ENCODE results near the gene HS3ST5.

Gene HS3ST5

DNA sequence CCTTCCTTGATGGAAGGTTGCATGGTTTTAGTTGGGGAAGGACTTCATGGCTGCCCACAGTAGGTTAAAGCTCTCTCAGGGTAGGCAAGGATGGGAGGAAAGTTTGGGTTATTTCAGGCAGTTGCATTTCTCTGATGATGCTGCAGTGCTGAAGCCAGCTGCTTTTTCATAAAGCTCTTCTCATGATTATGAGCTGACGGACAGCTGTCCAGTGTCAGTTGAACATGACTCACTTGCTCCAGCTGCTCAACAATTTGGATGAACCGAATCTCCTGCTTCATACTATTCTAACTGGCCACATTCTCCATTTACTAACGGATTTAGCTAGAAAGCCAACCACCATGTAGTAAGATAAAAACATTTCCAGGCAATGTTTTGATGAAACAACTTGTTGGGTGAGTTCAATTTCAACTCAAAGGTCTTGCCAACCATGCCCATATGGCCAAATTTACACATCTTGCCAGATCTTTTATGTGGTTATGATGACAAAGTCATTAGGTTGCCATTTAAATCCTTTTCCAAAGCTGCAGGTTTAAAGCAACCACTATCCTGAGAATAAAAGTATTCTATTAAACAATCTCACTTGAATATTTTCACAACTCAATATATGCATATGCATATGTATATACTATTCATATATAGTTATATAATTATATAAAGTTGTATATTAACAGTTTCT, 125.9 kb downstream of the HS3ST5 start:
- DNase-seq (ENCODE audit: low read depth), result no peak
- H3K4me3 ChIP-seq (ENCODE audit: low read length), result no peak overlapping the region
- TF ChIP-seq, protein P1, sequence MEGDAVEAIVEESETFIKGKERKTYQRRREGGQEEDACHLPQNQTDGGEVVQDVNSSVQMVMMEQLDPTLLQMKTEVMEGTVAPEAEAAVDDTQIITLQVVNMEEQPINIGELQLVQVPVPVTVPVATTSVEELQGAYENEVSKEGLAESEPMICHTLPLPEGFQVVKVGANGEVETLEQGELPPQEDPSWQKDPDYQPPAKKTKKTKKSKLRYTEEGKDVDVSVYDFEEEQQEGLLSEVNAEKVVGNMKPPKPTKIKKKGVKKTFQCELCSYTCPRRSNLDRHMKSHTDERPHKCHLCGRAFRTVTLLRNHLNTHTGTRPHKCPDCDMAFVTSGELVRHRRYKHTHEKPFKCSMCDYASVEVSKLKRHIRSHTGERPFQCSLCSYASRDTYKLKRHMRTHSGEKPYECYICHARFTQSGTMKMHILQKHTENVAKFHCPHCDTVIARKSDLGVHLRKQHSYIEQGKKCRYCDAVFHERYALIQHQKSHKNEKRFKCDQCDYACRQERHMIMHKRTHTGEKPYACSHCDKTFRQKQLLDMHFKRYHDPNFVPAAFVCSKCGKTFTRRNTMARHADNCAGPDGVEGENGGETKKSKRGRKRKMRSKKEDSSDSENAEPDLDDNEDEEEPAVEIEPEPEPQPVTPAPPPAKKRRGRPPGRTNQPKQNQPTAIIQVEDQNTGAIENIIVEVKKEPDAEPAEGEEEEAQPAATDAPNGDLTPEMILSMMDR (IDR thresholded peaks at IDR 0.05; ENCODE audit: insufficient read depth, low read depth, low read length, missing control alignments), result no peak

DNA sequence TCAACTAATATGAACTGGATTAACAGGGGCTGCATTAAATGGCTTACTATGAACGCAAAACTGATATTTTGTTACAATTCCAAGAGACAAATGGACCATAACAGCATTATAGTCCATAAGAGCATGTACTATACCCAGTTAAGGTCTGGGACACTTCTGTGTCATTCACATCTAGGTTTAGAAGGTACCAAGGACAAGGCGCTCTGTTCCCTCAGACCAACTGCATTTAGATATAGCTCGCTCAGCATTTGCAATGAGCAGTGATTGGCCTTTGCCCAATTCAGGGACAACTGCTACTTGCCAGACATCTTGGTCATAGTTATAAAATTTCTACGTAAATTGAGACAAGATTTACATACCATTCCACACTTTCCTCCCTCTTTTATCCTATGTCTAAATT, 132.4 kb downstream of the HS3ST5 start:
- H3K4me3 ChIP-seq (ENCODE audit: low read length), result no peak overlapping the region
- no peak for DNase-seq (ENCODE audit: low read depth)
- TF ChIP-seq, protein P1 (IDR thresholded peaks at IDR 0.05; ENCODE audit: insufficient read depth, low read depth, low read length, missing control alignments), result no peak

DNA sequence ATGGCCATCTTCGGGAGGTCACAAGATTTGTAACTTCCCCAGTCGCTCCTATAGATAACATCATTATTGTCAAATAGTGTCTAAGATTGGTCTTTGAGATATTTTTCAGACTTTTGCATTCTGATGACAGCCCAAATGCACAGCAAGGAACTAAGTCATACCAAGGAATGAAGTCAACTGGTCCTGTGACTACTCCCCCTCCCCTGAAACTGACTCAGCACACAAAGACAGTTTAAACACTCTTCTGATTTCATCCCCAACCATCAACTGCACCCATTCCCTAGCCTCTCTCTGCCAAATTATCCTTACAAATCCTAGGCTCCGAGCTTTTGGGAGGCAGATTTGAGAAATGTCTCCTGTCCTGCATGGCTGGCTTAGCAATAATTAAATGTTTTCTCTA, 139.4 kb downstream of the HS3ST5 start:
- no peak for DNase-seq (ENCODE audit: low read depth)
- TF ChIP-seq, protein P1 (IDR thresholded peaks at IDR 0.05; ENCODE audit: insufficient read depth, low read depth, low read length, missing control alignments), result no peak
- no peak overlapping the region for H3K4me3 ChIP-seq (ENCODE audit: low read length)

DNA sequence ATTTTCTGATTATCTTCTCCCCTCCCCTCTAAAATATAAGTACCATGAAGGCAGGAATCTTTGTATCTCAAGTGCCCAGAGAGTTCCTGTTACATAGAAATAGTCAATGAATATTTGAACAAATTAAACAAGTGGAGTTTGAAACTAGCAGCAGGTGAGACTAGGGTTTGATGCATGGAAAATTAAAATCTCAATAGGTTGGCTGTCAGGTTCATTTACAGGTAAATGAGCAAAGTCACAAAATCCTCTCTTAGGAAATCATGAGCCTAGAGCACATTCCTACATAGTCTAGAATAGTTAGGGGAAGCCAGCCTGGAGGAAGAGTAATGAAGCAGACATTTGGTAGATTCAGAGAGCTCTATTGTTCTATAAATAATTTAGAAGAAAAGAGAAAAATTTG, 140.4 kb downstream of the HS3ST5 start:
- TF ChIP-seq, protein P1 (IDR thresholded peaks at IDR 0.05; ENCODE audit: insufficient read depth, low read depth, low read length, missing control alignments), result no peak
- no peak overlapping the region for H3K4me3 ChIP-seq (ENCODE audit: low read length)
- no peak for DNase-seq (ENCODE audit: low read depth)

DNA sequence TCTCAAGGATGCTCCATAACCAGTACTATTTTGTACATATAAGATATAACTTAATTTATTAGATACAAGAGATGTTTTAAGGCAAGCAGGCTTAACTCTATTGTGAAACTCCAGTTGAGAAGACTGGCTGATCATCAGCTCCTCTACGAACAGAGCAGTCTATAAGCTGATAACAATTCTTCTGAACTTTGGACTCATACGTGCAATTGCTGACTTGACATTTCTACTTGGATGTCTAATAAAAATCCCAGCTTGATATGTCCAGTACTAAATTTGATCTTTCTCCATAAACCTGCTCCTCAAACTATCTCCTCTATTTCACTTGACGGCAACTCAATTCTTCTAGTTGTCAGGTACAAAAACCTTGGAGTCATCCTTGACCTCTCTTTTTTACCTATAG, 141.9 kb downstream of the HS3ST5 start:
- H3K4me3 ChIP-seq (ENCODE audit: low read length), result no peak overlapping the region
- TF ChIP-seq, protein P1 (IDR thresholded peaks at IDR 0.05; ENCODE audit: insufficient read depth, low read depth, low read length, missing control alignments), result no peak
- no peak for DNase-seq (ENCODE audit: low read depth)

DNA sequence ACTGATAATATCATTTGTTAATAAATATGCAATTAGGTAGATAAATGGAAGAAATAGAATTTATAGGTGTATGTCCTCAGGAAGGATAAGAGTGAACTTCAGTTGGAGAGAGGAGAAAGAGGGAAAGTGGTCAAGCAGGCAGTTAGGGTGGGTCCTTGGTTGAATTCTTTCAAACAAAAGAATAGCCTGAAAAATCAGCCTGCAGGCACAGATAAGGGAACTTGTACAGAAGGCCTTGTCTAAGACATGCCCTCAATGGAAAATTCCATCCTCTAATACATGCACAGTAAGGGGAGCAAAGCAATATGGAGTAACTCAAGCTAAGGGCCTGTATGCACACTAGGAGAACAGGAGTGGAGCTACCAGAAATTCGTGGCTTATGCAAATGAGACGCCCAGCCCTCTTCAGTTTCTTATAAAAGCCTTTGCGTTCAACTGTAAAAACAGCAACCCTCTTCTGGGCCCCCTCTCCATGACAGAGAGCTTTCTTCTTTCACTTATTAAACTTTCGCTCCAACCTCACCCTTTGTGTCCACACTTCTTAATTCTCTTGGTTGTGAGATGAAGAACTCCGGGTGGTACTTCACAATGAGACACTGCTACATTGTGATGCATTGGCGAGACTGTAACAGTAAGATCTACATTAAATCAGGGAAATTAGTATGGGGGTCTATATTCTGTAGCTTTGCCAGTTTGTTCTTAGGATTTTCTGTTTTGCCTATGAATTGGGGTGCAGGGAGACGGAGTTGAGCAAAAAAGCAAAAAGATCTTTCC, 147.0 kb downstream of the HS3ST5 start:
- DNase-seq (ENCODE audit: low read depth), result no peak
- H3K4me3 ChIP-seq (ENCODE audit: low read length), result no peak overlapping the region
- TF ChIP-seq, protein P1 (IDR thresholded peaks at IDR 0.05; ENCODE audit: insufficient read depth, low read depth, low read length, missing control alignments), result no peak

All from epithelial cell of esophagus (primary cell).